ENCODE data around the gene CDKAL1.

Gene CDKAL1

GRCh38 chr6:20866036-20866435, 331.8 kb downstream of the CDKAL1 start:
- H3K4me1 ChIP-seq (ENCODE audit: insufficient read depth, insufficient read length), result no peaks in the 10 kb centered on the region
- H3K27me3 ChIP-seq (ENCODE audit: insufficient read depth, insufficient read length), result no peaks in the 10 kb centered on the region
- DNase-seq (ENCODE audit: low read depth, low spot score), result no peak
- TF ChIP-seq ZNF274 (IDR thresholded peaks at IDR 0.05; ENCODE audit: low read depth, low read length), result no peak
- no peak for TF ChIP-seq SUZ12 (IDR thresholded peaks at IDR 0.05; ENCODE audit: extremely low read depth, insufficient read depth, insufficient read length)
- no peak for TF ChIP-seq YY1 (IDR thresholded peaks at IDR 0.05; ENCODE audit: insufficient read depth, insufficient read length)
- no peak overlapping the region for H3K9ac ChIP-seq (ENCODE audit: insufficient read length, low read depth)
- H3K9me3 ChIP-seq (ENCODE audit: insufficient read depth, low read length), result no peaks in the 10 kb centered on the region
- no peak overlapping the region for H3K4me3 ChIP-seq (ENCODE audit: insufficient read length, low read depth)
- H3K36me3 ChIP-seq (ENCODE audit: insufficient read depth, insufficient read length, low read length), result no peaks in the 10 kb centered on the region

- DNase-seq (ENCODE audit: low read depth, low spot score), result no peak
- H3K27me3 ChIP-seq (ENCODE audit: insufficient read depth, insufficient read length), result no peaks in the 10 kb centered on the region
- TF ChIP-seq YY1 (IDR thresholded peaks at IDR 0.05; ENCODE audit: insufficient read depth, insufficient read length) (no peak), SUZ12 (IDR thresholded peaks at IDR 0.05; ENCODE audit: extremely low read depth, insufficient read depth, insufficient read length) (no peak), ZNF274 (IDR thresholded peaks at IDR 0.05; ENCODE audit: low read depth, low read length) (no peak)
- no peaks in the 10 kb centered on the region for H3K9me3 ChIP-seq (ENCODE audit: insufficient read depth, low read length)
- H3K4me1 ChIP-seq (ENCODE audit: insufficient read depth, insufficient read length), result no peaks in the 10 kb centered on the region
- no peak overlapping the region for H3K9ac ChIP-seq (ENCODE audit: insufficient read length, low read depth)
- H3K4me3 ChIP-seq (ENCODE audit: insufficient read length, low read depth), result no peak overlapping the region
- no peaks in the 10 kb centered on the region for H3K36me3 ChIP-seq (ENCODE audit: insufficient read depth, insufficient read length, low read length)
Measured at GRCh38 chr6:20866935-20867703, 332.9 kb downstream of the CDKAL1 start.

GRCh38 chr6:20868397-20869096, 334.3 kb downstream of the CDKAL1 start:
- H3K4me1 ChIP-seq (ENCODE audit: insufficient read depth, insufficient read length), result no peaks in the 10 kb centered on the region
- no peaks in the 10 kb centered on the region for H3K9me3 ChIP-seq (ENCODE audit: insufficient read depth, low read length)
- TF ChIP-seq ZNF274 (IDR thresholded peaks at IDR 0.05; ENCODE audit: low read depth, low read length), result no peak
- TF ChIP-seq YY1 (IDR thresholded peaks at IDR 0.05; ENCODE audit: insufficient read depth, insufficient read length), result no peak
- no peak for TF ChIP-seq SUZ12 (IDR thresholded peaks at IDR 0.05; ENCODE audit: extremely low read depth, insufficient read depth, insufficient read length)
- no peak overlapping the region for H3K9ac ChIP-seq (ENCODE audit: insufficient read length, low read depth)
- DNase-seq (ENCODE audit: low read depth, low spot score), result no peak
- H3K4me3 ChIP-seq (ENCODE audit: insufficient read length, low read depth), result no peak overlapping the region
- no peaks in the 10 kb centered on the region for H3K27me3 ChIP-seq (ENCODE audit: insufficient read depth, insufficient read length)
- no peaks in the 10 kb centered on the region for H3K36me3 ChIP-seq (ENCODE audit: insufficient read depth, insufficient read length, low read length)

- Histone ChIP-seq H3K4me3 (ENCODE audit: insufficient read length, low read depth) (no peak overlapping the region), H3K4me1 (ENCODE audit: insufficient read depth, insufficient read length) (no peaks in the 10 kb centered on the region), H3K27me3 (ENCODE audit: insufficient read depth, insufficient read length) (no peaks in the 10 kb centered on the region), H3K36me3 (ENCODE audit: insufficient read depth, insufficient read length, low read length) (no peaks in the 10 kb centered on the region), H3K9ac (ENCODE audit: insufficient read length, low read depth) (no peak overlapping the region), H3K9me3 (ENCODE audit: insufficient read depth, low read length) (no peaks in the 10 kb centered on the region)
- DNase-seq (ENCODE audit: low read depth, low spot score), result no peak
- TF ChIP-seq ZNF274 (IDR thresholded peaks at IDR 0.05; ENCODE audit: low read depth, low read length), result no peak
- no peak for TF ChIP-seq SUZ12 (IDR thresholded peaks at IDR 0.05; ENCODE audit: extremely low read depth, insufficient read depth, insufficient read length)
- no peak for TF ChIP-seq YY1 (IDR thresholded peaks at IDR 0.05; ENCODE audit: insufficient read depth, insufficient read length)
Measured at GRCh38 chr6:20870021-20870420, 335.8 kb downstream of the CDKAL1 start.

- Histone ChIP-seq H3K9ac (ENCODE audit: insufficient read length, low read depth) (no peak overlapping the region), H3K4me1 (ENCODE audit: insufficient read depth, insufficient read length) (no peaks in the 10 kb centered on the region), H3K27me3 (ENCODE audit: insufficient read depth, insufficient read length) (no peaks in the 10 kb centered on the region), H3K36me3 (ENCODE audit: insufficient read depth, insufficient read length, low read length) (no peaks in the 10 kb centered on the region), H3K4me3 (ENCODE audit: insufficient read length, low read depth) (no peak overlapping the region), H3K9me3 (ENCODE audit: insufficient read depth, low read length) (no peaks in the 10 kb centered on the region)
- no peak for TF ChIP-seq ZNF274 (IDR thresholded peaks at IDR 0.05; ENCODE audit: low read depth, low read length)
- TF ChIP-seq YY1 (IDR thresholded peaks at IDR 0.05; ENCODE audit: insufficient read depth, insufficient read length), result no peak
- TF ChIP-seq SUZ12 (IDR thresholded peaks at IDR 0.05; ENCODE audit: extremely low read depth, insufficient read depth, insufficient read length), result no peak
- DNase-seq (ENCODE audit: low read depth, low spot score), result no peak
Measured at GRCh38 chr6:20870493-20870892, 336.2 kb downstream of the CDKAL1 start.

GRCh38 chr6:20873425-20874190, 339.4 kb downstream of the CDKAL1 start:
- Histone ChIP-seq H3K4me3 (ENCODE audit: insufficient read length, low read depth) (no peak overlapping the region), H3K27me3 (ENCODE audit: insufficient read depth, insufficient read length) (no peaks in the 10 kb centered on the region), H3K4me1 (ENCODE audit: insufficient read depth, insufficient read length) (no peaks in the 10 kb centered on the region), H3K9ac (ENCODE audit: insufficient read length, low read depth) (no peak overlapping the region), H3K9me3 (ENCODE audit: insufficient read depth, low read length) (no peaks in the 10 kb centered on the region), H3K36me3 (ENCODE audit: insufficient read depth, insufficient read length, low read length) (no peaks in the 10 kb centered on the region)
- no peak for DNase-seq (ENCODE audit: low read depth, low spot score)
- TF ChIP-seq ZNF274 (IDR thresholded peaks at IDR 0.05; ENCODE audit: low read depth, low read length), result no peak
- TF ChIP-seq SUZ12 (IDR thresholded peaks at IDR 0.05; ENCODE audit: extremely low read depth, insufficient read depth, insufficient read length), result no peak
- TF ChIP-seq YY1 (IDR thresholded peaks at IDR 0.05; ENCODE audit: insufficient read depth, insufficient read length), result no peak
